Retinal pigment epithelial cell (primary cell): ENCODE results near the gene TMEFF2.
"Not testable (repeated sequence)": the region's sequence is repeated elsewhere in the genome, so short reads cannot be mapped to it uniquely, and the experiment has no call there.

Experiments used
- DNase-seq: peaks from one replicate; pipeline ENCODE4 v3.0.0-alpha.2; 2010; ENCODE audit warnings: low read depth
- H3K4me3 ChIP-seq: 2 replicates; pipeline ENCODE4 v1.5.1; 2011; ENCODE audit warnings: mild to moderate bottlenecking, low read length, control low read depth, moderate library complexity
- TF ChIP-seq, protein P1 (sequence below): conservative IDR thresholded peaks from 2 replicates; pipeline ENCODE4 v1.5.1; 2011; ENCODE audit warnings: low read depth, low read length, control low read depth, inconsistent platforms

The TMEFF2 gene

DNA sequence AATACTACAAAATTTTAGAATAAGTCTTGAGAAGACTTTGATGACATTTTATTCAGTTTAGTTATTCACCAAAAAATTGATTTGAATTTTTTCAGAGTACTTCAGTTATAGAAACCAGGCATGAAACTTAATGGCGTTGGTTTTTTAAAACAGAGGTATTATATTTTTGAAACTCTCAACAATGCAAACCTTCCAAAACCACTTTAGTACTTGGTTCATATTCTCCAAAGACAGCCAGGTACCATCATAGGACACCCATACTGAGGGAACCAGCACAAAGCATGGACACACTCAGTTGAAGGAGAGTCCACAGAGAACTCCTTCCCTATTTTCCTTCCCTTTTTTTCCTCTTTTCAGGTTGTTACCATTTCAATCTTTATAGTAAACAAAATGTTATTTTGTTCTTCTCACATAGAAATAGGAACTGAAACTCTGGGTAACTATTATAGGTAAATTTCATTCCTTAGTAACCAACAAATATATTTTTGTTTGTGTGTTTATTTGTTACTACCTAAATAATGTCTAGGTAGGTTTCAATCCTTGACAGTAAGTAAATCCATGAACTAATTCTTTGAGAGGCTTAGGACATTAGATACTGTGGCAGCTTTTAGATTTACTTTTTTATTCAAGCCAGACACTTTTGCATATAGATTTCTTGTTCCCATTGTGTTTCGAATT is 95.8 kb downstream of the TMEFF2 start:
- TF ChIP-seq, protein P1, sequence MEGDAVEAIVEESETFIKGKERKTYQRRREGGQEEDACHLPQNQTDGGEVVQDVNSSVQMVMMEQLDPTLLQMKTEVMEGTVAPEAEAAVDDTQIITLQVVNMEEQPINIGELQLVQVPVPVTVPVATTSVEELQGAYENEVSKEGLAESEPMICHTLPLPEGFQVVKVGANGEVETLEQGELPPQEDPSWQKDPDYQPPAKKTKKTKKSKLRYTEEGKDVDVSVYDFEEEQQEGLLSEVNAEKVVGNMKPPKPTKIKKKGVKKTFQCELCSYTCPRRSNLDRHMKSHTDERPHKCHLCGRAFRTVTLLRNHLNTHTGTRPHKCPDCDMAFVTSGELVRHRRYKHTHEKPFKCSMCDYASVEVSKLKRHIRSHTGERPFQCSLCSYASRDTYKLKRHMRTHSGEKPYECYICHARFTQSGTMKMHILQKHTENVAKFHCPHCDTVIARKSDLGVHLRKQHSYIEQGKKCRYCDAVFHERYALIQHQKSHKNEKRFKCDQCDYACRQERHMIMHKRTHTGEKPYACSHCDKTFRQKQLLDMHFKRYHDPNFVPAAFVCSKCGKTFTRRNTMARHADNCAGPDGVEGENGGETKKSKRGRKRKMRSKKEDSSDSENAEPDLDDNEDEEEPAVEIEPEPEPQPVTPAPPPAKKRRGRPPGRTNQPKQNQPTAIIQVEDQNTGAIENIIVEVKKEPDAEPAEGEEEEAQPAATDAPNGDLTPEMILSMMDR: no peak
- no peak overlapping the region for H3K4me3 ChIP-seq
- no peak for DNase-seq

DNA sequence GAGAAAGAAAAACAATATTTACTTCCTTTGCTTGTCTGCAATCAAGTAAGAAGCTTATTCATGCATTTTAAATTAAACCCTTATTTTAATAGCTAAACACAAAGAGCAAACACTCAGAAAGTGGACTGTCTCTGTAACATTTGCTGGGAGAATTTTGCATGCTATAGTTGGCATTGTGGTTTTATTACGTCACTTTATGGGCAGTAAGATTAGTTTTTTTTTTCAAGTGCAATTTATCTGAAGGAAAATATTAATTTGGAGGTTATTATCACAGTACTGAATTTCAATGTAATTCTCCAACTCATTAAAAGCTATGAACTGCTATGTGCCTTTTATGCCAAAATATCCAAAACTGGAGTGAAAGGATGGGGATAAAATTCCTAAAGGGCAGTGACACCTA is 103.3 kb downstream of the TMEFF2 start:
- no peak for DNase-seq
- TF ChIP-seq, protein P1: no peak
- H3K4me3 ChIP-seq: no peak overlapping the region

DNA sequence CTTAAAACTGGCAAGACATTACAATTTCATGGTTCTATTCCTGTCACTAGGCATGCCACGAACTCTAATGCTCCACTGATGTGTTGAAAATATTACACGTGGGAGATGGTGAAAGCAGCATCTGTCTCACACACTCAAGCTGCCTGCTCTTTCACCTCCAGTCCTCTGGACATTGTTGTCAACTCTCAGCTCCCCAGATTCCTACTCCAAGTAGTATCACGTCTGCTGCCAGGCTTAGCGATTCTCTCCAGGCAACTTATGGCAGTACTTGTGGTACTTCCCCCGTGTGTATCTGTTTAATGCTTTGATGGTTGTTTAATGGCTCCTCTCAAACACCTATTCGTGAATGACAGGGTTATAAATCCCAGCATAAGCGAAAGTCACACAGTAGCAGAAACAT is 103.8 kb downstream of the TMEFF2 start:
- no peak for DNase-seq
- H3K4me3 ChIP-seq: no peak overlapping the region
- TF ChIP-seq, protein P1: no peak

DNA sequence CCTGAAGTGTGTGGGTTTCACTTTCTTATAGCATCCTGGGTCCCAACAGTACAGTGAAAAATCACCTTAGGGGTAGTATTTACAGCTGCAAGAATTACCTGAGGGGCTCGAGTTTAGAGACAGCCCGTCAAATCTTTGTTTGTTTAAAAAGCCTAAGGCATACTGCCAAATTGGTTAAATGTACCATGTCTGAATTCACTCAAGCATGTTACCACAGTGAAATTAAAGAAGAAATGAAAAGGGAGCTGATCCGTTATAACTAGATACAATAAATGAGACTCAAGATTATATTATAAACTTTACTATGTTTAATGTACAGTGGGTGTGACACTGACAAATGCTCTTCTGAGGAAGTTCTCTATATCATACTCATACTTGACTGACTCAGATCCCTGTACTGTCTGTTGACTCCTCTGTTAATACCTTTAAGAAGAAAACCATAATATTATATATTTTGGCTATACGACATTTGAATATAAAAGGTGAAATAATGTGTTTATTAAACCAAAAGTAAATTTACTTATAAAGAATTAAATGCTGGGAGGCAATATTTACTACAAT is 107.3 kb downstream of the TMEFF2 start:
- TF ChIP-seq, protein P1: no peak
- H3K4me3 ChIP-seq: no peak overlapping the region
- no peak for DNase-seq

DNA sequence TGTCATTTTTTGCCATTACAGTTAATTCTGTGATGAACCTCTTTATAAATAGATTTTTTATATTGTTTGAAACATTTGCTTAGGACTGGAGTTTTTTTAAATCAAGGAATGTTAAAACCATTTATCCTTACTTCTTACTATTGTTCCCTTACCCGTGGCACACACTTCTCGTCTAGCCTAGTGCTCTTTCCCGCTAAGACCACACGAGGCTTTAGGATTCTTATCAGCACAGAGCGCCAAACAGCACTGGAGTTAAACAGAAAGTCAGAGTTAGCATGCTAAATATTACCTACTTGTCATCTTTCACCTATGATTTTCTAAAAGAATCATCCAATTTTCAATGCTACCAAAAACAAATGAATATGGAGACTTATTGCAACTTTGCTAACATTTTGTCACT is 112.6 kb downstream of the TMEFF2 start:
- H3K4me3 ChIP-seq: no peak overlapping the region
- TF ChIP-seq, protein P1: no peak
- DNase-seq: no peak

DNA sequence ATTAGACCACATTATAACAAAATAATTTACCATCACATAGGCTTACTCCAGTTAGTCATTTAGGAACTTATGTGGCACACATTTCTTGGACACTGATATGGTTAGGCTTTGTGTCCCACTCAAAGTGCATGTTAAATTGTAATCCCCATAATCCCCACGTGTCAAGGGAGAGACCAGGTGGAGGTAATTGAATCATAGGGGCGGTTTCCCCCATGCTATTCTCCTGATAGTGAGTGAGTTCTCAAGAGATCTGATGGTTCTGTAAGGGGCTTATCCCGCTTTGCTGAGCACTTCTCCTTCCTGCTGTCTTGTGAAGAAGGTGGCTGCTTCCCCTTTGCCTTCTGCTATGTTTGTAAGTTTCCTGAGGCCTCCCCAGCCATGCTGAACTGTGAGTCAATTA is 114.6 kb downstream of the TMEFF2 start:
- not testable (repeated sequence) for DNase-seq, H3K4me3 ChIP-seq

DNA sequence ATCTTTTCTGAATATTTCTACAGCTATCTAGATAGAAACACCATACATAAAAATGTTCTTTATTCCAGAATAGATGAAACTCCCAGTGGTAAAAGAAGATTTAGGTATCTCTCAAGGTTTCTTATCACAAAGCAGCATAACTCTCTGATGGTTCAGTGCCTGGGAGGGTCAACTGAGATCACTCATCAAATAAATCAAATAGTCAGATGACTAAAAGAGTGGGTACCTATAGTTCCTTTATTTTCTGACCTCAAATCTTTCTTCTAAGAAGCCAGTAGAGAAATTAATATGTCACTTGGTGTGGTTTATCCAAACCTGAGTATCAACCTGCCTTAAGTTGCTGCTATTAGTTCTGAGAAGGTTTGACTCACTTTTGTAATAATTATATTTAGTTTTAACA is 120.9 kb downstream of the TMEFF2 start:
- TF ChIP-seq, protein P1: no peak
- H3K4me3 ChIP-seq: no peak overlapping the region
- no peak for DNase-seq

DNA sequence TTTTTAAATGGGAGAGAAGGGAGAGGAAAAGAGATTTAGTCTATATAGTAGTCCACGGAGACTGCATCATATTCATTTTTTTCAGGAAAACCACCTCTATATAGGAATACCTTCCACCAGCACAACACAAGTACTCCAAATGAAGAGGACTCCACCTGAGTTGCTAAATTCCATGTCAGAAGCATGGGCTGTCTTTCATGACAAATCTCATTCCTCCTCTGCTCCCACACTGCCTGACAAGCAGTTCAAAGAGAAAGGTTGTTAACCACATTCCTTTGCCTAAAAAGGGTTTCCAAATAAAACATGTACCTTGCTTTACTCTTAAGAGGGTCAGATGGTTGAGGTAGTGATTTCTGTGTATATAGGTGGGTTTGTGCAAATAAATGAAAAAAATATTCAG is 122.0 kb downstream of the TMEFF2 start:
- no peak overlapping the region for H3K4me3 ChIP-seq
- TF ChIP-seq, protein P1: no peak

More for the DNA sequence above, 122.0 kb downstream of the TMEFF2 start:
- DNase-seq: no peak
